ENCODE measurements around the gene CDC42BPA. TPM values are rescaled to one million over a fixed set of nuclear protein-coding genes. Genes with fewer than 3 reads are reported as not detected.
A peak's percentile ranks its signal among the peaks of the same experiment; 100 is the strongest.

The CDC42BPA gene
- total and polyA plus RNA-seq, 2 of the 13 experiments (the other 11 are each of a cell fraction or from before 2014, with no cell fraction given): 6.5 to 16.0 TPM

- peak; percentile 90 for TF ChIP-seq SKIL (CRISPR knock-in tag; IDR thresholded peaks at IDR 0.05; ENCODE audit: borderline replicate concordance)
- TF ChIP-seq SOX13 (IDR thresholded peaks at IDR 0.05): no peak
- peak in 1 of 2 experiments; percentile 35; a peak in 1 of 4 replicates for TF ChIP-seq SOX13 (CRISPR knock-in tag; conservative IDR thresholded peaks at IDR 0.05 in 1 of 2, IDR thresholded peaks at IDR 0.05 in 1 of 2)
- no peak for TF ChIP-seq ZBTB20 (CRISPR knock-in tag; IDR thresholded peaks at IDR 0.05; ENCODE audit: borderline replicate concordance, low read depth)
- peak; percentile 94 for TF ChIP-seq RARA (CRISPR knock-in tag; IDR thresholded peaks at IDR 0.05)
- TF ChIP-seq SAP130 (CRISPR knock-in tag; IDR thresholded peaks at IDR 0.05; ENCODE audit: low read depth): 0 out of 2 replicates have a peak, but pooled peaks have one; percentile 22
- TF ChIP-seq RNF2 (conservative IDR thresholded peaks at IDR 0.05; ENCODE audit: low read depth): no peak
- no peak for TF ChIP-seq ETV6 (CRISPR knock-in tag; conservative IDR thresholded peaks at IDR 0.05)
- TF ChIP-seq FOXJ3 (CRISPR knock-in tag; IDR thresholded peaks at IDR 0.05; ENCODE audit: borderline replicate concordance): peak; percentile 55; the same call in 1 of the 2 replicates
- no peak for TF ChIP-seq ZNF329 (CRISPR knock-in tag; IDR thresholded peaks at IDR 0.05; ENCODE audit: low read depth)
- TF ChIP-seq PAXIP1 (CRISPR knock-in tag; conservative IDR thresholded peaks at IDR 0.05): peak; percentile 68
- peak; percentile 43; the same call in 1 of the 2 replicates for TF ChIP-seq NCOA2 (CRISPR knock-in tag; IDR thresholded peaks at IDR 0.05)
- TF ChIP-seq HDAC1 (CRISPR knock-in tag; IDR thresholded peaks at IDR 0.05): 0 out of 2 replicates have a peak, but pooled peaks have one; percentile 17
- no peak for TF ChIP-seq ZNF160 (CRISPR knock-in tag; IDR thresholded peaks at IDR 0.05)
- TF ChIP-seq NCOR1 (IDR thresholded peaks at IDR 0.05; ENCODE audit: borderline replicate concordance, low read length): 0 out of 2 replicates have a peak, but pooled peaks have one; percentile 38
- no peak for TF ChIP-seq ISX (CRISPR knock-in tag; conservative IDR thresholded peaks at IDR 0.05)
- peak; percentile 47; the same call in 1 of the 2 replicates for TF ChIP-seq PHF21A (CRISPR knock-in tag; IDR thresholded peaks at IDR 0.05)
- no peak for TF ChIP-seq ZNF503 (CRISPR knock-in tag; IDR thresholded peaks at IDR 0.05)
- TF ChIP-seq ZMYM4 (CRISPR knock-in tag; IDR thresholded peaks at IDR 0.05): peak; percentile 52; the same call in 1 of the 2 replicates
- no peak for TF ChIP-seq NONO (IDR thresholded peaks at IDR 0.05)
- peak; percentile 43; the same call in 1 of the 2 replicates for TF ChIP-seq NONO (CRISPR knock-in tag; conservative IDR thresholded peaks at IDR 0.05)
- peak in 1 of 2 experiments; percentile 72; a peak in 2 of 4 replicates for TF ChIP-seq ATF4 (CRISPR knock-in tag; IDR thresholded peaks at IDR 0.05)
Measured at GRCh38 chr1:227328405-227329019, 10.2 kb upstream of the CDC42BPA start (continued).
